GM19463 (cell line): ENCODE measurements around the gene ZNF276.
A peak's percentile ranks its signal among the peaks of the same experiment; 100 is the strongest.

Experiments
- ATAC-seq: cut with Tn5 transposase; IDR thresholded peaks from one replicate; pipeline ENCODE4 v1.9.1; 2021; ENCODE audit warnings: mild to moderate bottlenecking, moderate library complexity; ENCODE audit not compliant: unreplicated experiment

ZNF276 gene

DNA sequence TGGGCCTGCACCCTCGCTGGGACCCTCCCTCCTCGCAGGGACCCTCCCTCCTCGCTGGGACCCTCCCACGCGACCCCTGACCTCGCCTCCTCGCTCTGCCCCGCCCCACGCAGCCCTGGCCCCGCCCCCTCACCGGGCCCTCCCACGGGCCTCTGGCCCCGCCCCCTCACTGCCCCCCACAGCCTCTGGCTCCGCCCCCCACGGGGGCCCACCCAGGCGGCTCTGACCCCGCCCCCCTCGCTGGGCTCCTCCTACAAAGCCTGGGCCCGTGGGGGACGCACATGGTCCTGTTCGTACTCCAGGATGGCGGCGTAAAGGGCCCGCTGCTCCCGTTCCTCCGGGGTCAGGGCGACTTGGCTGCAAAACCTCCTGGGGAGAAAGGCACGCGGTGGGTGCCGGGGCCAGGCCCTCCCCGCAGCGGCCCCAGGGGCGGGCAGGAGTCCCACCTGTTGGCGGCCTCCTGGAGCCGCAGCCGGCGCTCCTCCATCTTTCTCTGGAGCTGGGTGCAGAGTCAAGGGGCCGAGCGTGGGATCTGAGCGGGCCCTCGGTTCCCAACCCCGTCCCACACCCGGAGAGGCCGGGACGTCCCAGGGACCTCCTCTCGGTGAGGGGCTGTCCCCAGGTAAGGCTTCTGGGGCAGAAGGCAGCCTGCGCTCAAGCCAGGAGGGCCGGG is 9.6 kb upstream of the ZNF276 start:
- ATAC-seq, result no peak

- ATAC-seq, result no peak
These were observed 9.0 kb upstream of the ZNF276 start for GRCh38 chr16:89712274-89712781.

DNA sequence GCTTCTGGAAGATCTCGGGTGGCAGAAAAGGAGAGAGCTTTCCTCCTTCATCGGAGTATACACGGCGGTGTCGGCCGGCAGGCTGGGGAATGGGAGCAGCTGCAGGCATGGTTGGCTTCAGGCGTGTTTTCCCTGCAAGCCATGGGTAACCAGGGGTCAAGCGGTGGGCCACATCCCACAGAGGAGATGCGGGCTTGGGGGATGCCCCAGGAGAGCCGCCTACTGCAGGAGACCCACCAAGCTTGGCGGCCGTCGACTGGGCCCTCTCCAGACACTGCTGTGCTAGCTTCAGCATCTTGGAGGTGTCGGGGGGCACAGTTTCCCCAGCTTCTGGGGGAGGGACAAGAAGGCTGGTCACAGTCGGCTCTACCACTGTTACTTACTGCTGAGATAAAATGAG is 4.8 kb upstream of the ZNF276 start:
- no peak for ATAC-seq

DNA sequence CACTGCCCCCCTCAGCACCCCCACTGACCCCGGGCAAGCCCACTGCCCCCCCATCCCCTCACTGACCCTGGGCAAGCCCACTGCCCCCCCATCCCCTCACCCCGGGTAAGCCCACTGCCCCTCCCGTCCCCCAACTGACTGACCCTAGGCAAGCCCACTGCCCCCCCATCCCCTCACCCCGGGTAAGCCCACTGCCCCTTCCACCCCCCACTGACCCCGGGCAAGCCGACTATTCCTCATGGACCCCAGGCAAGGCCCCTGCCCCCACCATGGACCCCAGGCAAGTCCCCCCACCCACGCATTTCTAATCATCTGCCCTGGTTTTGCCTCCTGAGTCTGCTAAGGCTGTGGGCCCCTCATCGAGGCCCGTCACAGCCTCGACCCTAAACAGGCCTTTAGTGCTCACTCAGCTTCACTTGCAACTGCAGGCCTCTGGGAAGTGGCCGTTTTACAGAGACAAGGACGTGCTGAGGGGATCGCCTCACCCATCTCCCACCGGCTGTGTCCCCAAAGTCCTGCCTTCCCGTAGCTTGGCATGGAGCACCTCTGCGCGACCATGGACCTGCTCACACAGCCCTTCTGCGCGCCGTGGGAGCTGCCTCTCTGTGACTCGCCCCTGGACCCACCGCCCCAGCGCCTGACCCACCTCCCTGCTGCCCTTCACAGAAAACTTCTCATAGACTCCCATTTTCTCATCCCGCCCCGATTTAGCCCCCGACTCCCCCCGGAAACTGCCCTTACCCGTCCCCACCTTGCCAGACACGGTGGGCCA is 4.2 kb upstream of the ZNF276 start:
- no peak for ATAC-seq

DNA sequence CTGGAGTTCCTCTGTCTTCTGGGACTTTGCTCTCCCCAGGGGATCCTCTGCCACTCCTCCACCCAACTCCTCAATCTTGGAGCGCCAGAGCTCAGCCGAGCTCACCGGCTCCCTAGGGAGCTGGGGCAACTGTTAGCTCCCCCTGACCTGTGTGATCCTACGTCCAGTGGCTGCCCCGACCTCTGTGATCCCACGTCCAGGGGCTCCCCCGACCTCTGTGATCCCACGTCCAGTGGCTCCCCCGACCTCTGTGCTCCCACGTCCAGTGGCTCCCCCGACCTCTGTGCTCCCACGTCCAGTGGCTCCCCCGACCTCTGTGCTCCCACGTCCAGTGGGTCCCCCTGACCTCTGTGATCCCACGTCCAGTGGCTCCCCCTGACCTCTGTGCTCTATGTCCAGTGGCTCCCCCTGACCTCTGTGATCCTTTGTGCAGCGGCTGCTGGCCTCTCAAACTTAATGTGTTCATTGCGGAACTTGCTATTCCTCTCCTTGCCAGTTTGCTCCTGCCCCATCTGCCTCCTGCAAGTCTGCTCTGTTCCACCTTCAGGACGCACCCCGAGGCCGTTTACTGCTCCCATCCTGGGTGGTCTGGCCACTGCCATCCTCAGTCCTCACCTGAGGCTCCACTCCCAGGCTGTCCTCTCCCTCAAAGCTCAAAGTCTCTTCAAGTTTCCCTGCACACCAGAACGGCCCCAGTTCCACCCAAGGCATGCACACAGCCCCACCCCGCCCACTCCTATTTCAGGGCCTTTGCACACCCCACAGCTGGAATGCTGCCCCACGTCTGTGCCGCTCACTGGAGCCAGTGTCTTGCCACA is 3.4 kb upstream of the ZNF276 start:
- ATAC-seq, result no peak

DNA sequence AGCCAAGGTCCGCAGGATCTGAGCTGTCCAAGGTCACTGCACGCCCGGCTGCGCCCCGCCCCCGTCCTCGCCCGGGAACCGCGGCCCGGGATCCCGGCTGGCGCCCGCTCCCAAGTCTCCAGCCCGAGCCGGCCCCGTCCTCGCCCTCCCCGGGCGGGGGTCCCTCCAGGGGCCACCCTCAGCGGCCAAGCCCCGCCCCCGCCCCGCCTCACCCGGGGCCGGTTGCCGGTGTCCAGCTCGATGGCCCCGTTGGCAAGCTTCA is 855 bp upstream of the ZNF276 start:
- ATAC-seq, result peak; percentile 12

- ATAC-seq, result peak; percentile 37
These were observed 432 bp downstream of the ZNF276 start for GRCh38 chr16:89721546-89722391.

DNA sequence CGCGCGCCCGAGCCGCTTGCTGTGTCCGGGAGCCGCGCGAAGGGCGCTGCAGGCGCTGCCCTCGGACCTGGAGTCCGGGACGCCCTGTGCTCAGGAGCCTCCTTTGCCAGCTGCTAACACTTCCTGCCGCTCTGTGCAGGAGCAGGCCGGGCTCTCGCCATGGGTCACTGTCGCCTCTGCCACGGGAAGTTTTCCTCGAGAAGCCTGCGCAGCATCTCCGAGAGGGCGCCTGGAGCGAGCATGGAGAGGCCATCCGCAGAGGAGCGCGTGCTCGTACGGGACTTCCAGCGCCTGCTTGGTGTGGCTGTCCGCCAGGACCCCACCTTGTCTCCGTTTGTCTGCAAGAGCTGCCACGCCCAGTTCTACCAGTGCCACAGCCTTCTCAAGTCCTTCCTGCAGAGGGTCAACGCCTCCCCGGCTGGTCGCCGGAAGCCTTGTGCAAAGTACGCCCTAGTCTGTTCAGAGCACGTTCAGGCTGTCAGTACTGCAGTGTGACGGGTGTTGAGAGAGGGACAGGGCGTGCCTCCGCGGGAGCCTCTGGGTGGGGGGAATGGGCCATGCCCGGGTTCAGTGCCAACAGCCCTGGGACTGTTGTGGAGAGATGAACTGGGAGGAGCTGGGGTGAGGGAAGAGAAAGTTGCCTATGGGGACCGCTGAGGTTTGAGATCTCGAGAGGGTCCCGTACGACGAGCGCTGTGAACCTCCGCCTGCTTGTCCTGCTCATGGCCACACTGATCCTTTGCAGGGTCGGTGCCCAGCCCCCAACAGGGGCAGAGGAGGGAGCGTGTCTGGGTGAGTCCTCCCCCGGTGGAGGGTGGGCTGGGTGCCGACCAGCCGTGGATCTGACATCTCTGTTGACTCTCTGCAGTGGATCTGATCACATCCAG is 1.3 kb downstream of the ZNF276 start:
- ATAC-seq, result peak; percentile 3

DNA sequence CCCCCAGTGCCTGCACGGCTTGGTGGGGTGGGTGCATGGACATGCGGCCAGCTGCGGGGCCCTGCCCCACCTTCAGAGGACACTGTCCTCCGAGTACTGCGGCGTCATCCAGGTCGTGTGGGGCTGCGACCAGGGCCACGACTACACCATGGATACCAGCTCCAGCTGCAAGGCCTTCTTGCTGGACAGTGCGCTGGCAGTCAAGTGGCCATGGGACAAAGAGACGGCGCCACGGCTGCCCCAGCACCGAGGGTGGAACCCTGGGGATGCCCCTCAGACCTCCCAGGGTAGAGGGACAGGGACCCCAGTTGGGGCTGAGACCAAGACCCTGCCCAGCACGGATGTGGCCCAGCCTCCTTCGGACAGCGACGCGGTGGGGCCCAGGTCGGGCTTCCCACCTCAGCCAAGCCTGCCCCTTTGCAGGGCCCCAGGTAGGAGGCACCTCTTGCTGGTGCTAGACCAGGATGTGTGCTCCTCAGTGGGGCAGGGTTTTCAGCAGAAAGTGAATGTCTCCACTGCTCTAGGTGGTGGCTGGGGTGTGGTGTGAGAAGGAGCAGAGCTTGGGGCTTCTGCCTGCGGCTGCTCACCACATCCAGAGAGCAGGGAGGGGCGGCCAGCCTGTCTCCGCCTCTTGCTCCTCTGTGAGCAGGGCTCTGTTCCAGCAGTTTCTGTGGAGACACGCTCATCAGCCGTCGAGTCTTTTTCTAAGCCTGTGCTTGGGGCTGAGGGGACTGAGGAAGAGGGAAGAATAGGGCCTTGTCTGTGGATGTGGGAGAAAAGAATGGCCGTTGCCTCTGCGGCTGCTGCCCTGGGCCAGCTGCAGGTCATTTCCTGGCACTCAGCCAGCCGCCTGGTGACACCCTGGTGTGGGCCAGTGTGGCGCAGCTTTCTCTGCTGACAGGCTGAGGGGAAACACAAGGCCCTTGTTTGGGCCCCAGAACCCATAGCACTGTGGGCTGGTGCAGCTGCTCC is 2.2 kb downstream of the ZNF276 start:
- ATAC-seq, result no peak

DNA sequence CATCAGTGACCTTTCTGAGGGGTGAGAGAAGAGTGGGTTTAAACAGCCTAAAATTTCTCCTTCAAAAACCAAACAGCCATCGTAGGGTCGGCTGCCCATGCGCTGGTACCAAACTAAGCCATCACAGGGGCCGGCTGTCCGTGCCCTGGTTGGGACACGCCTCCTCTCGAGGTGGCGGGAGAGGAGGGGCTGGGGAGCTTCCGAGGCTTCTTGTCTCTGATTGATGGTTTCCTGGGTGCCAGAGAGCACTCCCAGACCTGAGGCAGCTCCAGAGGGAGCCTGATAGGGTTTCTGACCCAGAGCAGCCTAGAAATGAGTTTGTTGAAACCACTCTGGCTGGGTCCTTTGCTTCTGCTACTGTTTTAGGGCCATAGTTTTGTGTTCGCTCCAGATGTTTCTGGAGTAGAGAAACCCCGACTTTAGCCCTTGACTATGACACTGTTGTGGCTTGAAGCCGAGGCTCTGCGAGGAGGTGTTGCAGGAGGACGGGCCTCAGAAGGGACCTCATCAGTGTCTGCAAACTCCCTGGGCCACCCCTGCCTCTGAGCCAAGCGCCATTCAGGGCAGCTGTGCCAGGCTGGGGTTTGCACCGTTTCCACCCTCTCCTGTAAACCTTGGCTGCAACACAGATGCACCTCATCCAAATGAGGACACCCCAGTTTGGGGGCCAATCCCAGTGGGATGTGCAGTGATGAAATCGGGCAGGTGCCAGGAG is 6.2 kb downstream of the ZNF276 start:
- no peak for ATAC-seq

DNA sequence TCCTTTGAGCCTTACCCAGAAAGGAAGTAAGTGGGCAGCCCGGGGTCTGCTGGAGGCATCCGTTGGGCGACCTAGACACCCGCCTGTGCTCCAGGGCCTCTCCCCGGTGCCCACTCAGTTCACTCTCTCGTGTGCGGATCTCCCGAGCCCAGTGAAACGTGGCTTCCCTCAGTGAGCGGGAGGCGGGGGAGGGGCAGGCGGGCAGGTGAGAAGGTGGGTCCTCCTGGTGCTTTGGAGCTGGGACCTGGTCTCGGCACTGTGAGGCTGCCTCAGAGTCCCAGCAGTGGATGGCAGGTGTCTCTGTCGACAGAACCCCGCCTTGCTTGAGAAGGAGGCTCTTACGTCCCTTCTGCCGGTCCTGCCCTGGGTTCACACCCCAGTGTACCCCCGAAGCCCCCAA is 8.0 kb downstream of the ZNF276 start:
- ATAC-seq, result no peak

- no peak for ATAC-seq
These were observed 8.7 kb downstream of the ZNF276 start for GRCh38 chr16:89729863-89730593.

- no peak for ATAC-seq
These were observed 9.4 kb downstream of the ZNF276 start for GRCh38 chr16:89730610-89731234.

GRCh38 chr16:89732142-89732917 is 11.0 kb downstream of the ZNF276 start:
- ATAC-seq, result no peak

- no peak for ATAC-seq
These were observed 11.5 kb downstream of the ZNF276 start for GRCh38 chr16:89732918-89733242.

GRCh38 chr16:89733322-89733721 is 12.0 kb downstream of the ZNF276 start:
- ATAC-seq, result no peak
